Adrenal gland (tissue), 5 donors: ENCODE results near the gene STOM.

ENCODE experiments used
- CTCF ChIP-seq, 6 experiments: fragments of 450-650 bp in 4 of 6; fragments of 200-600 bp in 2 of 6; sonication (generic) in 1 of 6; IDR thresholded peaks; 1 replicate in 5 of 6; 2 replicates in 1 of 6; pipeline versions ENCODE4 v1.5.1 to v1.8.0; 2016 to 2021; ENCODE audit warnings: antibody characterized with exemption in 6 of 6, mild to moderate bottlenecking in 2 of 6, moderate library complexity in 1 of 6
- POLR2A ChIP-seq, 2 donors: fragments of 450-650 bp; IDR thresholded peaks; one replicate each; pipeline ENCODE4 v1.6.1; 2017; ENCODE audit warnings: antibody characterized with exemption in 2 of 2, mild to moderate bottlenecking in 2 of 2, moderate library complexity in 1 of 2
- donor health status: DM: no; HTN: no; CAD: no.

GRCh38 chr9:121367306-121368137, 2.5 kb downstream of the STOM start:
- TF ChIP-seq POLR2A (IDR thresholded peaks at IDR 0.05) (no peak), CTCF (IDR thresholded peaks at IDR 0.05) (no peak)
